Lung (tissue), 12 donors: Measurements from ENCODE around the gene CSRP3. TPM values are rescaled to one million over a fixed set of nuclear protein-coding genes. Genes with fewer than 3 reads are reported as not detected.

Experiments
- ATAC-seq: fragments of 200-7000 bp; cut with Tn5 transposase; one replicate; pipeline ENCODE4 v1.9.1; 2020; ENCODE audit warnings: moderate number of reproducible peaks; ENCODE audit not compliant: insufficient read depth, low FRiP score
- DNase-seq, 3 donors: peaks; one replicate each; pipeline ENCODE4 v3.0.0-alpha.2; 2013 to 2017
- H3K27ac ChIP-seq, 2 donors: one replicate each; pipeline ENCODE4 v1.5.1; 2013; ENCODE audit warnings: mild to moderate bottlenecking in 2 of 2, moderate library complexity in 2 of 2, control low read depth in 1 of 2, inconsistent platforms in 1 of 2, low read depth in 1 of 2, low read length in 1 of 2
- H3K27me3 ChIP-seq, 3 donors: one replicate each; pipeline ENCODE4 v1.5.1; 2013; ENCODE audit warnings: low read length in 2 of 3; ENCODE audit not compliant: control insufficient read depth in 3 of 3, insufficient read depth in 3 of 3
- H3K36me3 ChIP-seq, 4 donors: one replicate each; pipeline ENCODE4 v1.5.1; 2013; ENCODE audit warnings: low read length in 4 of 4, mild to moderate bottlenecking in 1 of 4, moderate library complexity in 1 of 4; ENCODE audit not compliant: control insufficient read depth in 4 of 4, insufficient read depth in 4 of 4
- H3K4me1 ChIP-seq, 5 donors: one replicate each; pipeline ENCODE4 v1.5.1; 2013; ENCODE audit warnings: low read length in 5 of 5, mild to moderate bottlenecking in 2 of 5, moderate library complexity in 1 of 5; ENCODE audit not compliant: control insufficient read depth in 5 of 5, insufficient read depth in 5 of 5
- H3K4me3 ChIP-seq: one replicate; pipeline ENCODE4 v1.5.1; 2013; ENCODE audit warnings: mild to moderate bottlenecking, control low read depth, moderate library complexity
- H3K9ac ChIP-seq, 2 donors: one replicate each; pipeline ENCODE4 v1.5.1; 2013; ENCODE audit warnings: low read length in 2 of 2, control low read depth in 1 of 2; ENCODE audit not compliant: insufficient read depth in 1 of 2
- H3K9me3 ChIP-seq, 4 donors: one replicate each; pipeline ENCODE4 v1.5.1; 2013; ENCODE audit warnings: low read length in 3 of 4, mild to moderate bottlenecking in 1 of 4, moderate library complexity in 1 of 4; ENCODE audit not compliant: control insufficient read depth in 4 of 4, insufficient read depth in 3 of 4
- WGBS, 2 donors: extraction: QIAGEN DNeasy Blood & Tissue Kit; methylation state at CpG; one replicate each; pipeline ENCODE4 v1.1.7; 2013; 5-methylcytosine and 5-hydroxymethylcytosine counted together
- polyA plus RNA-seq, 2 donors: library from polyadenylated mRNA; stranded (reverse); fragments of 200-250 nt; gene quantifications; one replicate each; pipeline ENCODE4 v1.2.1, GENCODE V29; 2013
- total RNA-seq, 2 donors: library from RNA; depleted of rRNA in 1 of 2; stranded (reverse); fragments of >200 nt in 1 of 2; gene quantifications; one replicate each; pipeline ENCODE4 v1.2.1, GENCODE V29; 2014 to 2021
- TF ChIP-seq, protein P1 (sequence below): IDR thresholded peaks from 2 replicates; pipeline ENCODE4 v1.5.1; 2012; ENCODE audit warnings: mild to moderate bottlenecking; ENCODE audit errors: control extremely low read depth, extremely low read depth
- donor health status: control.
- donor health status: control.
- donor health status: Bipolar disorder and iron deficiency.
- donor health status: healthy.
- donor health status: DM: yes; HTN: yes; CAD: no.

The CSRP3 gene
- total and polyA plus RNA-seq, 4 donors: 0.07 to 3.5 TPM; not detected in 2

DNA sequence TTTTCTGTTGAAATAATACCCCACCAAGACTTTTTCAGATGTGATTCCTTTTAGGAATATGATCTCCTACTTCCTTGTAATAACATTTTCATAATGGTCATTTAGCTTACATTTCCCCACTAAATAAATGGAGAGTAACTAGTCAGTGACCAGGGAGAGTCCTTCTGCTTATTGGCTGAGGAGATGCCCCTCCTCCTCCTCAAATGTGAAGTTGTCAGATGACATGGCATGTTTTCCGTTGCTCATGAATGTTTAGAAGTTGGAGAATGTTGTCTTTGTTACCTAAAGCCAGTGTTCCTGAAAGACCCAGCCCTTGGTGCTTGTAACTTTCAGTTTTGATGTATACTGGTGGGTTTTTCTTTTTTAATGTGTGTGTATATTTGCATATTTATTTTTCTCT is 38.2 kb downstream of the CSRP3 start:
- no peak for ATAC-seq
- Histone ChIP-seq H3K27ac (no peak overlapping the region), H3K9ac (no peak overlapping the region), H3K4me3 (no peak overlapping the region), H3K4me1 (peaks cover 0 to 4% (median 0%) of the 10 kb centered on the region in 5 donors), H3K9me3 (no peaks in the 10 kb centered on the region), H3K27me3 (no peaks in the 10 kb centered on the region), H3K36me3 (peaks cover 0 to 19% (median 9%) of the 10 kb centered on the region in 4 donors)
- TF ChIP-seq, protein P1, sequence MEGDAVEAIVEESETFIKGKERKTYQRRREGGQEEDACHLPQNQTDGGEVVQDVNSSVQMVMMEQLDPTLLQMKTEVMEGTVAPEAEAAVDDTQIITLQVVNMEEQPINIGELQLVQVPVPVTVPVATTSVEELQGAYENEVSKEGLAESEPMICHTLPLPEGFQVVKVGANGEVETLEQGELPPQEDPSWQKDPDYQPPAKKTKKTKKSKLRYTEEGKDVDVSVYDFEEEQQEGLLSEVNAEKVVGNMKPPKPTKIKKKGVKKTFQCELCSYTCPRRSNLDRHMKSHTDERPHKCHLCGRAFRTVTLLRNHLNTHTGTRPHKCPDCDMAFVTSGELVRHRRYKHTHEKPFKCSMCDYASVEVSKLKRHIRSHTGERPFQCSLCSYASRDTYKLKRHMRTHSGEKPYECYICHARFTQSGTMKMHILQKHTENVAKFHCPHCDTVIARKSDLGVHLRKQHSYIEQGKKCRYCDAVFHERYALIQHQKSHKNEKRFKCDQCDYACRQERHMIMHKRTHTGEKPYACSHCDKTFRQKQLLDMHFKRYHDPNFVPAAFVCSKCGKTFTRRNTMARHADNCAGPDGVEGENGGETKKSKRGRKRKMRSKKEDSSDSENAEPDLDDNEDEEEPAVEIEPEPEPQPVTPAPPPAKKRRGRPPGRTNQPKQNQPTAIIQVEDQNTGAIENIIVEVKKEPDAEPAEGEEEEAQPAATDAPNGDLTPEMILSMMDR: no peak
- WGBS, 2 donors: 66 to 72% methylated on average over 1 of the region's 1 CpG
- no peak for DNase-seq

DNA sequence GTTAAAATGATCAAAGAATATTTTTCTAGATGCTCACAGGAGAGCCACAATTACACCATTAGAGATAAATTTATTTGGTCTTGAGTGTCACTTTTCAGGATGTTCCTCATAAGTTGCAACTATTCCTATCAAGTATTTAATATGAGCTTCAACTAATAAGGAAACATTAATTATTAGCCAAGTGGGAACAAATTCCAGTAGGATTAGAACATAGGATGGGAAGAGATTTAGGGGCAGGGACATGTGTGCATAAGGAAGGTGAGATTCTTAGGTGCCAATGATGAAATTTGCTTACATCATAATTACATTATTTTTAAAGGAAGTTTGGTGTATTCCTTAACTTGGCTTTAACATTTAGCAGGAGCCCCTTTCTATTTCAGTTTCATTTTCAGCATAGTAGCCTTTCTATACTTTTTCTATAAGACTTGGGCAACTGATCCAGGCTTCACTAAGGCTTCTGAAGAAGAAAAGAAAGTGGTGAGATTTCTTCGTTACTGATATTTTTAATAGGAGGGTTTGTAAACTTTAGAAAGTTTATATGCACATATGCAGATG is 38.8 kb downstream of the CSRP3 start:
- peaks cover 0 to 19% (median 7%) of the 10 kb centered on the region in 4 donors for H3K36me3 ChIP-seq
- H3K4me1 ChIP-seq: peaks cover 0 to 4% (median 0%) of the 10 kb centered on the region in 5 donors
- no peak overlapping the region for H3K9ac ChIP-seq
- H3K27ac ChIP-seq: no peak overlapping the region
- DNase-seq (no peak), ATAC-seq (no peak)
- 93% methylated on average over 1 of the region's 1 CpG for WGBS, 2 donors
- H3K9me3 ChIP-seq: no peaks in the 10 kb centered on the region
- TF ChIP-seq, protein P1: no peak
- no peak overlapping the region for H3K4me3 ChIP-seq
- H3K27me3 ChIP-seq: no peaks in the 10 kb centered on the region

DNA sequence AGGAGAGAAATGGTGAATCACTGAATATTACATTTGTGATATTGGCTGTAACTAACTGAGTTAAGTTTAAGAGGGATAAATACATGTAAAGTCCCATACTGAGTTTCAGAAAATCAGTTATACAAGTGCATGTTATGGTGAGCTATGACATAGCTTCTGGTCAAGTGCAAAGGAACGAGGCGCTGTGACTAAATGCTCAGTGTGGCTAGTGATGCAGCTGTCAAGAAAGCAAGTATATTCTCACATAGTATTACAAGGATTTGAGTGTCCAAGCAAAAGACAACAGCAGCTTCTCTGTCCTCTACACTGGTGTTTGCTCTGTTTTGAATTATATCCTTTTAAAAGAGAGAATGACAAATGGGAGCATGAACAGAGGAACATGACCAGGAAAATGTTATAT is 40.1 kb downstream of the CSRP3 start:
- WGBS, 2 donors: 98 to 100% methylated on average over 2 of the region's 2 CpGs
- Histone ChIP-seq H3K9ac (no peak overlapping the region), H3K9me3 (no peaks in the 10 kb centered on the region), H3K27me3 (no peaks in the 10 kb centered on the region), H3K27ac (no peak overlapping the region), H3K4me3 (no peak overlapping the region), H3K4me1 (peaks cover 0 to 4% (median 0%) of the 10 kb centered on the region in 5 donors), H3K36me3 (peaks cover 2 to 14% (median 7%) of the 10 kb centered on the region in 4 donors)
- ATAC-seq: no peak
- DNase-seq: no peak
- TF ChIP-seq, protein P1: no peak

DNA sequence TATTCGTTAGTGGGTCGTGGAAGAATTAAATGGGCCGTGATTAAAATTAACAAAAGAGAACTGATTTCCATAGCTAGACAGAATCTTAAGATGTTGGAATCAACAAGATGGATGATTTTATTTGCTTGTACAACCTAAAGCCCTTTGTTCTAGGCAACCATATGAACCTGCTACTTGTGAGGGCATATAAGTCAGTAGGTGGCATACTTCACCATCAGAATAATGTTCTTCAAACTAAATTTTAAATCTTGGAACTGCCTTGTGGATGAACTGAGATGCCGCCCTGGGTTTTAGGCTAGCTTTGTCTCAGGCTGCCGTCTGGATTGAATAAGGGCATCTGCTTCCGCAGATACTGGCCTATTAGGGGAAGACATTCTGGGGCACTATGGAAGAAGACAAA is 40.9 kb downstream of the CSRP3 start:
- H3K4me3 ChIP-seq: no peak overlapping the region
- TF ChIP-seq, protein P1: no peak
- no peak overlapping the region for H3K9ac ChIP-seq
- no peak for ATAC-seq
- H3K36me3 ChIP-seq: peaks cover 5 to 10% (median 7%) of the 10 kb centered on the region in 4 donors
- peak in 1 of 3 donors; percentile 24 for DNase-seq
- peaks cover 0 to 4% (median 0%) of the 10 kb centered on the region in 5 donors for H3K4me1 ChIP-seq
- no peak overlapping the region for H3K27ac ChIP-seq
- no peaks in the 10 kb centered on the region for H3K27me3 ChIP-seq
- 94 to 95% methylated on average over 6 of the region's 6 CpGs for WGBS, 2 donors
- no peaks in the 10 kb centered on the region for H3K9me3 ChIP-seq
